GM12891 (cell line): ENCODE results near the gene RHBDD1.

Experiments used
- POLR2A ChIP-seq: IDR thresholded peaks from 2 replicates; pipeline ENCODE4 v1.6.1; 2011; ENCODE audit warnings: low read depth, low read length, control low read depth
- POLR2AphosphoS5 ChIP-seq: IDR thresholded peaks from 2 replicates; pipeline ENCODE4 v1.6.1; 2011; ENCODE audit warnings: low read depth, low read length, control low read depth

GRCh38 chr2:227033471-227034148 is 197.8 kb downstream of the RHBDD1 start:
- TF ChIP-seq POLR2AphosphoS5 (no peak), POLR2A (no peak)
